Lung (tissue), 12 donors: Measurements from ENCODE around the gene TBR1. TPM values are rescaled to one million over a fixed set of nuclear protein-coding genes. Genes with fewer than 3 reads are reported as not detected.

Source experiments
- ATAC-seq: fragments of 200-7000 bp; cut with Tn5 transposase; one replicate; pipeline ENCODE4 v1.9.1; 2020; ENCODE audit warnings: moderate number of reproducible peaks; ENCODE audit not compliant: insufficient read depth, low FRiP score
- DNase-seq, 3 donors: peaks; one replicate each; pipeline ENCODE4 v3.0.0-alpha.2; 2013 to 2017
- H3K27ac ChIP-seq, 2 donors: one replicate each; pipeline ENCODE4 v1.5.1; 2013; ENCODE audit warnings: mild to moderate bottlenecking in 2 of 2, moderate library complexity in 2 of 2, control low read depth in 1 of 2, inconsistent platforms in 1 of 2, low read depth in 1 of 2, low read length in 1 of 2
- H3K27me3 ChIP-seq, 3 donors: one replicate each; pipeline ENCODE4 v1.5.1; 2013; ENCODE audit warnings: low read length in 2 of 3; ENCODE audit not compliant: control insufficient read depth in 3 of 3, insufficient read depth in 3 of 3
- H3K36me3 ChIP-seq, 4 donors: one replicate each; pipeline ENCODE4 v1.5.1; 2013; ENCODE audit warnings: low read length in 4 of 4, mild to moderate bottlenecking in 1 of 4, moderate library complexity in 1 of 4; ENCODE audit not compliant: control insufficient read depth in 4 of 4, insufficient read depth in 4 of 4
- H3K4me1 ChIP-seq, 5 donors: one replicate each; pipeline ENCODE4 v1.5.1; 2013; ENCODE audit warnings: low read length in 5 of 5, mild to moderate bottlenecking in 2 of 5, moderate library complexity in 1 of 5; ENCODE audit not compliant: control insufficient read depth in 5 of 5, insufficient read depth in 5 of 5
- H3K4me3 ChIP-seq: one replicate; pipeline ENCODE4 v1.5.1; 2013; ENCODE audit warnings: mild to moderate bottlenecking, control low read depth, moderate library complexity
- H3K9ac ChIP-seq, 2 donors: one replicate each; pipeline ENCODE4 v1.5.1; 2013; ENCODE audit warnings: low read length in 2 of 2, control low read depth in 1 of 2; ENCODE audit not compliant: insufficient read depth in 1 of 2
- H3K9me3 ChIP-seq, 4 donors: one replicate each; pipeline ENCODE4 v1.5.1; 2013; ENCODE audit warnings: low read length in 3 of 4, mild to moderate bottlenecking in 1 of 4, moderate library complexity in 1 of 4; ENCODE audit not compliant: control insufficient read depth in 4 of 4, insufficient read depth in 3 of 4
- CTCF ChIP-seq: IDR thresholded peaks from 2 replicates; pipeline ENCODE4 v1.5.1; 2012; ENCODE audit warnings: mild to moderate bottlenecking; ENCODE audit errors: control extremely low read depth, extremely low read depth
- WGBS, 2 donors: extraction: QIAGEN DNeasy Blood & Tissue Kit; methylation state at CpG; one replicate each; pipeline ENCODE4 v1.1.7; 2013; 5-methylcytosine and 5-hydroxymethylcytosine counted together
- polyA plus RNA-seq, 2 donors: library from polyadenylated mRNA; stranded (reverse); fragments of 200-250 nt; gene quantifications; one replicate each; pipeline ENCODE4 v1.2.1, GENCODE V29; 2013
- total RNA-seq, 2 donors: library from RNA; depleted of rRNA in 1 of 2; stranded (reverse); fragments of >200 nt in 1 of 2; gene quantifications; one replicate each; pipeline ENCODE4 v1.2.1, GENCODE V29; 2014 to 2021
- donor health status: control.
- donor health status: control.
- donor health status: Bipolar disorder and iron deficiency.
- donor health status: healthy.
- donor health status: DM: yes; HTN: yes; CAD: no.

The TBR1 gene
- total and polyA plus RNA-seq, 4 donors = 0.01 to 0.02 TPM; not detected in 2

GRCh38 chr2:161400076-161400475 lies 16.0 kb upstream of the TBR1 start:
- Histone ChIP-seq H3K4me1 (no peaks in the 10 kb centered on the region), H3K27me3 (no peaks in the 10 kb centered on the region), H3K27ac (no peak overlapping the region), H3K9me3 (peaks cover 0 to 3% (median 0%) of the 10 kb centered on the region in 4 donors), H3K36me3 (peaks cover 11 to 24% (median 18%) of the 10 kb centered on the region in 4 donors), H3K4me3 (no peak overlapping the region), H3K9ac (no peak overlapping the region)
- ATAC-seq (no peak), DNase-seq (no peak)
- no peak for TF ChIP-seq CTCF
- 96 to 98% methylated on average over 2 of the region's 2 CpGs for WGBS, 2 donors

- Histone ChIP-seq H3K9ac (no peak overlapping the region), H3K9me3 (peaks cover 0 to 3% (median 0%) of the 10 kb centered on the region in 4 donors), H3K27ac (no peak overlapping the region), H3K27me3 (no peaks in the 10 kb centered on the region), H3K4me1 (no peaks in the 10 kb centered on the region), H3K36me3 (peaks cover 5 to 16% (median 10%) of the 10 kb centered on the region in 4 donors), H3K4me3 (no peak overlapping the region)
- no peak for TF ChIP-seq CTCF
- ATAC-seq (no peak), DNase-seq (no peak)
- WGBS, 2 donors = 95 to 96% methylated on average over 4 of the region's 4 CpGs
These were observed 13.8 kb upstream of the TBR1 start for GRCh38 chr2:161402297-161402696.

GRCh38 chr2:161406316-161406715 lies 9.8 kb upstream of the TBR1 start:
- ATAC-seq = no peak

More at GRCh38 chr2:161406316-161406715, 9.8 kb upstream of the TBR1 start:
- Histone ChIP-seq H3K9me3 (peaks cover 0 to 3% (median 0%) of the 10 kb centered on the region in 4 donors), H3K27me3 (peaks cover 0 to 1% (median 0%) of the 10 kb centered on the region in 3 donors), H3K36me3 (peaks cover 2 to 9% (median 4%) of the 10 kb centered on the region in 4 donors), H3K27ac (no peak overlapping the region), H3K4me3 (no peak overlapping the region), H3K4me1 (no peaks in the 10 kb centered on the region), H3K9ac (no peak overlapping the region)
- WGBS, 2 donors = 89 to 94% methylated on average over 5 of the region's 5 CpGs
- DNase-seq = no peak
- no peak for TF ChIP-seq CTCF
